NCI-H2029 treated with DMSO at 0.1 percent for 48 hours (cell line): ENCODE data around the gene MAP1S.

Experiments
- DNase-seq: peaks from one replicate; lab custom pipeline; 2025; lab: John Stamatoyannopoulos, UW

Gene MAP1S, protein sequence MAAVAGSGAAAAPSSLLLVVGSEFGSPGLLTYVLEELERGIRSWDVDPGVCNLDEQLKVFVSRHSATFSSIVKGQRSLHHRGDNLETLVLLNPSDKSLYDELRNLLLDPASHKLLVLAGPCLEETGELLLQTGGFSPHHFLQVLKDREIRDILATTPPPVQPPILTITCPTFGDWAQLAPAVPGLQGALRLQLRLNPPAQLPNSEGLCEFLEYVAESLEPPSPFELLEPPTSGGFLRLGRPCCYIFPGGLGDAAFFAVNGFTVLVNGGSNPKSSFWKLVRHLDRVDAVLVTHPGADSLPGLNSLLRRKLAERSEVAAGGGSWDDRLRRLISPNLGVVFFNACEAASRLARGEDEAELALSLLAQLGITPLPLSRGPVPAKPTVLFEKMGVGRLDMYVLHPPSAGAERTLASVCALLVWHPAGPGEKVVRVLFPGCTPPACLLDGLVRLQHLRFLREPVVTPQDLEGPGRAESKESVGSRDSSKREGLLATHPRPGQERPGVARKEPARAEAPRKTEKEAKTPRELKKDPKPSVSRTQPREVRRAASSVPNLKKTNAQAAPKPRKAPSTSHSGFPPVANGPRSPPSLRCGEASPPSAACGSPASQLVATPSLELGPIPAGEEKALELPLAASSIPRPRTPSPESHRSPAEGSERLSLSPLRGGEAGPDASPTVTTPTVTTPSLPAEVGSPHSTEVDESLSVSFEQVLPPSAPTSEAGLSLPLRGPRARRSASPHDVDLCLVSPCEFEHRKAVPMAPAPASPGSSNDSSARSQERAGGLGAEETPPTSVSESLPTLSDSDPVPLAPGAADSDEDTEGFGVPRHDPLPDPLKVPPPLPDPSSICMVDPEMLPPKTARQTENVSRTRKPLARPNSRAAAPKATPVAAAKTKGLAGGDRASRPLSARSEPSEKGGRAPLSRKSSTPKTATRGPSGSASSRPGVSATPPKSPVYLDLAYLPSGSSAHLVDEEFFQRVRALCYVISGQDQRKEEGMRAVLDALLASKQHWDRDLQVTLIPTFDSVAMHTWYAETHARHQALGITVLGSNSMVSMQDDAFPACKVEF

DNA sequence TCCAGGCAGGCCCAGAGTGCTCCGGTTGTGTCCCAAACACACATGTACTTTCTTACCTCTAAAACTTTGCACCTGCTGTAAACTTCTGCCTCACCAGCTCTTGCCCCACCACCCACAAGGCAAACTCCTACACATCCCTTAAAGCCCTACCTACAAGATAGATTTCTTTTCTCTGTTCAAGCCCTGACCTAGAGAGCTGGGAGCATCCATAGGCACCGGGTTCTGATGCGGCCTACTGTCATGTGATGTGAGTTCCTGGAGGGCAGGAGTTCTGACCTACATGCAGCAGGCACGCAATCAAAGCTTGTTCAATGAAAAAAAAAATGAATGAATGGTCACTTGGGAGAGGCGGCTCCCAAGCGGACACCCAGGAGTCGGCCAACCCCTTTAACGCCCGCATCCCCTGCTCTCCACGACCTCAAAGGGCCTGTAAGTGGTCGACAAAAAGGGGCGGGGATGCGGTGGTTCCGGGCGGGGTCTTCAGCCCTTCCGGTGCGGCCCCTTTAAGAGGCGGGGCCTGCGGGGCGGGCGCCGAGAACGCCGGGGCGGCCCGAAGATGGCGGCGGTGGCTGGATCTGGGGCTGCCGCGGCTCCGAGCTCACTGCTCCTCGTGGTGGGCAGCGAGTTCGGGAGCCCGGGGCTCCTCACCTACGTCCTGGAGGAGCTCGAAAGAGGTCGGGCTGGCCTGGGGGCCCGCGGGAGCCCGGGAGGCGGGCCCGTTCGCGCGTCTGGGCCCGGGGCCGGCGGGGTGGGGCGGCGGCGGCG, at the start of gene MAP1S:
TSS of gene MAP1S (plus strand) at position 534 of the 765 bp plus-strand sequence. CDS start at position 557, 23 bp downstream.
- peak; percentile 27 for DNase-seq

DNA sequence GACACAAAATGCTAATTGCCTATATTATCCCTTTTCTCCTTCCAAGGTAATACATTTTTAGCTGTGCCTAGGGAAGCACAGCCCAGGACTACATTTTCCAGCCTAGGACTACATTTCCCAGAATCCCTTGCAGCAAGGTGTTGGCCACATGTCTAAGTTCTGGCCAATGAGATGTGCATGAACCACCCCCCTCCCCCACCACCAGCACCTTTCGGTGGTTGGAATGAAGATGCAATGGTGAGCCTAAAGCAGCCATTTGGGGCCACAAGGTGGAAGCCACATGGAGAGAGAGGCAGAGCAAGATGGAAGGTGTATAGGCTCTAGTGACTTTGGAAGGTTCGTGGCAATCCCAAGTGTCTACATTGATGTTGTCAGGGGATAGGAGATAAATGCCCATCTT, 47.4 kb upstream of the MAP1S start:
- DNase-seq: no peak

DNA sequence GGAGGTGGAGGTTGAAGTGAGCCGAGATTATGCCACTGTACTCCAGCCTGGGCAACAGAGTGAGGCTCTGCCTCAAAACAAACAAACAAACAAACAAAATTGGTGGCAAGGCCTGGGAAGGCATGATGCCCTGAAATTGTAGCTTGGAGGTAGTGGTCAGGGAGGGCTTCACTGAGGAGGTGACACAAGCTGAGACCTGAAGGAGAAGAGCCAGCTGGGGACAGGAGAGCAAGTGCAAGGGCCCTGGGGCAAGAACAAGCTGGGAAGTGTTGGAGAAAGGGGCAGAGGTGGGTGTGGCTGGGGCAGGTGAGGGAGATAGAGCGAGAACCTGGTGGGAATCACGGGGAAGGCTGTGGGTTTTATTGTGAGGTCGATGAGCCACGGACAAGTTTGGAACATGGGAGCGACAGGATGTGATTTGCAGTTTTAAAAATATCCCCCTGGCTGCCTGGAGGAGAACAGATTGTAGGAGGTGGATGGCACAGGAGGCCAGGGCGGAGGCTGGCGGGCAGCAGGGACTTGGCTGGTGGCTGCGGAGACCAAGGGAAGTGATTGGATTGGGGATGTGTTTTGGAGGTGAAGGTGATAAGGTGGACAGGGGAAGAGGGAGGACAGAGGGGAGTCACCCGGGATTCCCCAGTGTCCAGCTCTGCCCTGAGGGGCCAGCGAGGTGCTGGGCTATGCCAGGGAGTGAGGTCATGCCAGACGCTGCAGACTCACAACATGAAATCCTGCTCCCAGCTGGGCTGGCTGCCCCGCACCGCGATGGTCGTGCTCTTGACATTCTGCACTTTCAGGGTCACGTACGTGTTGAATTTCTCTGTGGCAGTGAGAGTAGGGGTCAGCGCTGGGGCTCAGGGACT, 45.1 kb upstream of the MAP1S start:
- no peak for DNase-seq

DNA sequence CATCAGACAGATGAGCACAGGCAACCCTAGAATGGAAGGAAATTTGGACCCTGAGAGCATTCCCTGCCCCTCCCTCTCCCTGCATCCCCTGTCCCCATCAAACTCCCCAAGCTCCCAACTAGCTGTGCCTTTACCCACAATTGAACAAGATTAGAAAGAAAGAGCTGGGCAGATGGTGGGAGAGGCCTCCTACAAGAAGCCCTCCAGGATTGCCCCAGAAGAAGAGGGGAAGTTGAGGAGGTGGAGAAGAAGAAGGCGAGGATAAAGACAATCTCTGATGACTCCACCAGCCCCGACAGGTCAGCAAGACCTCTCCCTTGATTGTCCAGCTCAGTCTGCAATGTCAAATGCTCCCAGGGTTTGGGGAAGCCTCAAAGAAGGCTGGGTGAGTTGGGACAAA, 43.0 kb upstream of the MAP1S start:
- no peak for DNase-seq

DNA sequence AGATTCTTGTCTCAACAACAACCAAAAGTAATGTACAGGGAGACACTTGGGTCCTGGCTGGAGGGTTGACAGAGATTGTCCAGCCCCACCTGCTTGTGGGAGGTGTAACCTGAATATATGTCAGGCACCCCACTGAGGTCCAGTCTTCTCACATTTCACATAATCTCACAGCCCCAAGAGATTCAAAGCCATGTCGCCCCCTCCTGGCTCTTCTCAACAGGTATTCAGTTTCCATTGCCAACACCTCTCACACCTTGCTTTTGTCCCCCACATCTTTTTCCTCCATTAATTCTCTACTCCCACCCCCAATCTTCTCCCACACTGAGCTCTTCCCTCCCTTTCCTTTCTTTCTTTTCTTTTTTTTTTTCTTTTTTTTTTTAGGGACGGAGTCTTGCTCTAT, 42.3 kb upstream of the MAP1S start:
- DNase-seq: no peak

DNA sequence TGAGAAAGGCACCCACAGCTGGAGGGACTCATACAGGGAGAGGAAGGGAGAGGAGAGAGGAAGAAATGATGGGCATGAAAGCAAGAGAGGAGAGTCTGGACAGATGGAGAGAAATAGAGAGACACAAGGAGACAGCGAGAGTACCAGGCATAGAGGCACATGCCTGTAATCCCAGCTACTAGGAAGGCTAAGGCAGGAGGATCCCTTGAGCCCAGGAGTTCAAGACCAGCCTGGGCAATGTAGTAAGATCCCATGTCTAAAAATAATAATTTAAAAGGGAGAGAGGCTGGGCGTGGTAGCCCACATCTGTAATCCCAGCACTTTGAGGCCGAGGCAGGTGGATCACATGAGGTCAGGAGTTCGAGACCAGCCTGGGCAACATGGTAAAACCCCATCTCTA, 40.4 kb upstream of the MAP1S start:
- DNase-seq: no peak

DNA sequence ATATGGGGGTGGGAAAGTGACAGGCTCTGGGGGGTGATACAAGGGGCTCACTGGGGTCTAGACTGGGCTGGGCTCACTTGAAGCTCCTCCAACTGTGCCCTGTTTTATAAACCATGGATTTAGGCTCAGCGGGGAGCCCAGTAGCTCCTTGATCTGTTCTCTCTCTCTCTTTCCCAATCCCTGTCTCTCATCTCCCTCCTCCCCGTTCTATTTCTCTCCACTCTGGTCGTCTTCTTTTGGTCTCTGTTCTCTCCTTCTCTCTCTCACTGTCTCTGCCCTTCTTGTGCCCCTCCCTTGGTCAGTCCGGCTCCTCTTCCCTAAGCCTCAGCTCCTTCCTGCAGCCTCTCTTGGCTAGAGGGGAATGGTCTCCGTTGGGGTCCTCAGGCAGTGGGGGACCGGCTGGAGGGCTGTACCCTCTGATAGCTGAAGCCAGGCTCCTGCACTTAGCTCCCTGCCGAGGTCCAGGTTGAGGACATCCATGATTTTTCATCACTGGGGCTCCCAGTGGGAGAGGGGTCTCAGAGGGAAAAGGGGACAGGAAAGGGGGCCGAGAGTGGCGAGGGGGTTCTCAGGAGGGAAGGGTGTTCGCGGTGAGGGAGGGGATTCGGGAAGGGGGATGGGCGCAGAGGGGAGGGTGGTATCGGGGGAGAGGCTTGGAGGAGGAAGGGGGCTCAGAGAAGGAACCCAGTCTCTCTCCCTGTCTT, 39.6 kb upstream of the MAP1S start:
- no peak for DNase-seq

DNA sequence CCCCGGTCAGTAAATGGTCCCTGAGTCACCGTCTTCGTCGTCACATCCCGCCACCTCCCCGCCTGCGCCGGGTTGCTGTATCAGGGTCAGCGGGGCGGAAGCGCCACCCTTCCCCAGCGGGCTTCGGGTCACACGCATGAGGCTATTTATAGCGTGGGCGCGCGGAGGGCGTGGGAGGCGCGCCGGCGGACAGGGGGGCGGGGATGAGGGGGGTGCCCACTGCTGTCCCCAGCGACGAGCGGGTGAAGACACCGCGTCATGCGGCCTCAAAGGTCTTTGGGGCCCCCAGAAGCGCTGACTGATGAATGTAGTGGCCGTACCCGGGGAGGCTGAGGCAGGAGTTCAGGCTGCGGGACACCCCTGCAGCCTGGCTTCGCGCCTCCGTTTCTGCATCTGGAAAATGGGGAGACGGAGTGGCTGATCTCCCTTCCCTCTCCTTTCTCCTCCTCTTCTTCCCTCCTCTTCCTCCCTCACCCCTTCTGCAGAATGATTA, 39.0 kb upstream of the MAP1S start:
- no peak for DNase-seq

DNA sequence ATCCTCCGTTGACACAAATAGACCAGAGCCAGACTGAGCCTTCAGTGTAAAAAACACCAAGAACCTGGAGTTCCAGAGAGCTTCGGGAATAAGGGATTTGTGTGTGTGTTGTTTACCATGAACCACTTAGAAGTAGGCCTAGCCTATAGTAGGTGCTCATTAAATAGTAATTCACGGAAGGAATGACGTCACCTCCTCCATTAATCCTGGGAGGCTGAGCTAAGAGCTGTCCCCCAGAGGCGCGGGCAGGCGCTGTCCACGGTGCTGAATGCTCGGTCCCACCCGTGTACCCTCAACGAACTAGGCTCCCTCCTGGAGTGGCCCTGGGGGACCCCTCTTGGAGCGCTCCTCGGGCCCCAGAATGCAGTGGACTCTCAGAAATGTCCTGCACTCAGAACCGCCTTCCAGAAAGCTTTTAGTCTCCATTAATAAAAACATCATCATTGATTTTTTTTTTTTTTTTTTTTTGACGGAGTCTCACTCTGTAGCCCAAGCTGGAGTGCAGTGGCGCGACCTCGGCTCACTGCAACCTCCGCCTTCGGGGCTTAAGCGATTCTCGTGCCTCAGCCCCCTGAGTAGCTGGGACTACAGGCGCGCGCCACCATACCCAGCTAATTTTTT, 37.7 kb upstream of the MAP1S start:
- no peak for DNase-seq

DNA sequence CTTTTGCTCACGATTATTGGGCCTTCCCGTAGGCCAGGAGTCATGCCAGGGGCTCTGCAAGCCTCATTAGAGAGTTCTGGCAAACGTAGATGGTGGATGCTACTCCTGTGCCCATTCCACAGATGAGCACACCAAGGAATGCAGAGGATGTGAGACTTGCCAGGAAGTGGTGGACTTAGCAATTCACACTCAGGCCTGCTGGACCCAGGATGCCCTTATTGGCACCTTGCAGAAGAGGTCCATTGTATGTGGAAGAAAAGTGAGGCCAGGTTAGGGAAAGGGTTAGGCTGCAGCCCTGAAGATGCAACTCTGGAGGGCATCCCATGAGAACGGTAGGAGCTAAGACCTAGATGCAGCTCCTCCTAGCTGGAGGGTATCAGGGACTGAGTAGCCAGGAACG, 37.0 kb upstream of the MAP1S start:
- DNase-seq: no peak

DNA sequence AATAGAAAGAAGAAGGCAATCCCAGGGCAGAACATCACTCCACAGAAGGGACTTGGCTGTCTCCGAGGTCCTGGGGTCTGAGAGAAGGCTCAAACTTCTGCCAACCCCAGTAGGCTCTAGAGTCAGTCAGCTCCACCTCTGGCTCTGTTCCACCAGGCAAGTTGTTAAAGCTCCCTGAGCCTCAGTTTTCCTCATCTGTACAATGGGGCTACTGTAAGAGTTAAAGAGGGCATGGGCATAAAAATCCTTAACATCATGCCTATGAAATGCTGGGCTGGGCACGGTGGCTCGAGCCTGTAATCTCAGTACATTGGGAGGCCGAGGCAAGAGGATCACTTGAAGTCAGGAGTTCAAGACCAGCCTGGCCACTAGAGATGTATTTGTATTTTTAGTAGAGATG, 36.2 kb upstream of the MAP1S start:
- no peak for DNase-seq

DNA sequence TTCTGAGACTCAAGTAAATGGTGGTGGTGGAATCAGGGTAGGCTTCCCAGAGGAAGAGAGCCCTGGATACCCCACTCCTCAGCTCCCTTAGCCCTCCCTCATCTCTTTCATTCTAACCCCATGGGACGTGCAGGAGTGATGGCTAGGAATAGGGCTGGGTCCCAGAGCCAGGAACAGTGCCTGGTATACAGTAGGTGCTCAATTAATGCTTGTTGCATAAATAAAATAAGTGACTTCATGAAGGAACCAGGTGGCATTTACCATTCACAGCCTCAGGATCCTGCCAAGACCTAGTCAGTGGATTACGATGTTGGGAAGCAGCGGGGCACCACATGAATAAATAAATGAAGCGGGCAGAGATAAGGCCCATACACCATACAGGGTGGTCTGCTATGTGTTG, 35.0 kb upstream of the MAP1S start:
- DNase-seq: no peak

DNA sequence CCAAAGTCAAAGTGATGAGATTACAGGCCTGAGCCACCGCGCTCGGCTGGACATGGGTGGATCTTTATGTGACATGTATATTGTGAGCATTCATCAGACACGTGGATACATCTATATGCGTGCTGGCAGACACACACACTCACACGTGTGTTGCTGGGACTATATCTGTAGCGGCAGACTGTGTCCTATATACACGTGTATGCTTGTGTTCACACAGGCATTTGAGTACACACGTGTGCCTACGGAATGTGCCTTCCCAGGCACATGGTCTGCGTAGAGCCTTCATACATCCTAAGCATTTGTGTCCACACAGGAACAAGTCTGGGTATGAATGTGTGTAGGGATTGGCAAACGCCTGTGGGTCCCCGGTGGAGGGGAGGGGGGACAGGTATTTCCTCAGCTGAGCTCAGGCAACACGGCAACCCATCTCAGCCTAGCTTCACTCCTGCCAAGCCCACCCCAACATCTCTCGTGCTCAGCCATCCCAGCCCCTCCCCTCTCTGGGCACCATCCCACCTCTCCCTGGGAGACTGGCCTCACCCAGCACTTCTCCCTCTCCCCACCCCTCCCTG, 33.7 kb upstream of the MAP1S start:
- DNase-seq: no peak

DNA sequence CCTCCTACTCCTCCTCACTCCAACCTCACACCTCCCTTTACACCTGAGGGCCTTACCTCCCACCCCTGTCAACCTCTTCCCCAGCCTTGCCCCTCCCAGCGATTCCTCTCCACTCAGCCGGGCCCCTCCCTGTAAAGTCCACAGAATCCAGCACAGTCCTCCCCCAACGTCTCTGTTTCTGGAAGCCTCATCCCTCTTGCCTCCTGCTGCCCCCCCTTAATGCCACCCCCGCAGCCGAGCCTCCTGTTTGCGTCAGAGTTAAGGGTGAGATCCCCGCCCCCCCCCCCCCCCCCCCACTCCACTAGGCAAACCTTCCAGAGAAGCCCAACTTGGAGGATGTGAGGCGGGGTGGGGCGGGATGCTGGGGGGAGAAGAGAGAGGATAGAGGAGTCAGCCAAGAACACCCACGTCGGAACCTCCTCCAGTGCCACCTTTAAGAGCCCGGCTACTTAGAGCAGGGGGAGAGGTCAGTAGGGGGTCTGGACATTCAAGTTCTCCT, 33.2 kb upstream of the MAP1S start:
- DNase-seq: no peak

DNA sequence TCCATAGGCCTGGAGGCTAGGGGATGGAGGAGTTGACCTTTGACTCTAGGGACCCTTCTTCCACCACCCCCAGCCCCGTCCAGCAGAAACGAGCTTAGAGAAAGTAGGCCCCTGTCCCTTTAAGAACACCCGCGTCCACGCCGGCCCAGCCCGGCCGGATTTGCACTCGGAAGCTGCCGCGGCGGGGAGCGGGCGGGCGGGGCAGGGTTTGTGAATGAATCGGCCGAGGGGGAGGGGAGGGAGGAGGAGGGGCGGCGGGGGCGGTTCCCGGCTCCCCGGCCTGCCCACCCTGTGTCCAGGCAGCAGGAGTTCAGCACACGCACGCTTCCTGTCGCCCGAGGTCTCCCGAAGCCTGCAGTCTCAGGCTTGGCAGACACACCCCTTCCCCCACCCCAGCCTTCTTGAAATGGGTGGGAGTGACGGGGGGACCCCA, 32.7 kb upstream of the MAP1S start:
- peak; percentile 21 for DNase-seq

DNA sequence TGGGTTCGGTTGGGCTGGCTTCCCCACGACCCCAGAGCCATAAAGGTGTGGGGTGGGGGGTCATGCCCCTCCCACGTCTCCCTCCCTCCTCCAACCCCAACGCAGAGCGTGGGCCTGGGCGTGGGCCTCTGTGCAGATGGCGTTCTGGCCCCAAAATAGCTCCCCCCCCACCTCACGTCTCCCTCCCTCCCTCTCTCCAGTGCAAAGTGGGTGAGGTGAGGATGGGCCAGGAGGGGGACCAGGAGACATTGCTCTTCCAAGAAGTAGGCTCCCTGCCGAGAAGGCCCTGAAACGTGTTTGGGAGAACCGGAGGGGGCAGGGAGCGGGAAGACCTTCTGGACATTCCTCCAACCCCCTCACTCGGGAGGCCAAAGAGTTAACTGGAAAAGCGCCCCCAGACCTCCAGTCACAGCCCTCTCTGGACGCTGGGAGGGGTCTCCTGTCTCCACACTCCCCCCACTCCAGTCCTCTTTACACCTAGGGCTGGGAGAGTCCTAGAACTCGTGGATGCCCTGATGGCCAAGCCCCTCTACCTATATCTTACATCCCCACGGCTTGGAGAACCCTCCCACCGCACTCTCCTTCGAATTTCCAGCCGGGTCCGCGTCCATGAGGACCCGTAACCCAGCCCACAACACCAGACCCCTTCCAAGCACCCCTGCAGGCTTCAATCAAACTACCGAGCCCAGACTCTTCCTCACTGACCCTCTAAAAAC, 32.0 kb upstream of the MAP1S start:
- no peak for DNase-seq

DNA sequence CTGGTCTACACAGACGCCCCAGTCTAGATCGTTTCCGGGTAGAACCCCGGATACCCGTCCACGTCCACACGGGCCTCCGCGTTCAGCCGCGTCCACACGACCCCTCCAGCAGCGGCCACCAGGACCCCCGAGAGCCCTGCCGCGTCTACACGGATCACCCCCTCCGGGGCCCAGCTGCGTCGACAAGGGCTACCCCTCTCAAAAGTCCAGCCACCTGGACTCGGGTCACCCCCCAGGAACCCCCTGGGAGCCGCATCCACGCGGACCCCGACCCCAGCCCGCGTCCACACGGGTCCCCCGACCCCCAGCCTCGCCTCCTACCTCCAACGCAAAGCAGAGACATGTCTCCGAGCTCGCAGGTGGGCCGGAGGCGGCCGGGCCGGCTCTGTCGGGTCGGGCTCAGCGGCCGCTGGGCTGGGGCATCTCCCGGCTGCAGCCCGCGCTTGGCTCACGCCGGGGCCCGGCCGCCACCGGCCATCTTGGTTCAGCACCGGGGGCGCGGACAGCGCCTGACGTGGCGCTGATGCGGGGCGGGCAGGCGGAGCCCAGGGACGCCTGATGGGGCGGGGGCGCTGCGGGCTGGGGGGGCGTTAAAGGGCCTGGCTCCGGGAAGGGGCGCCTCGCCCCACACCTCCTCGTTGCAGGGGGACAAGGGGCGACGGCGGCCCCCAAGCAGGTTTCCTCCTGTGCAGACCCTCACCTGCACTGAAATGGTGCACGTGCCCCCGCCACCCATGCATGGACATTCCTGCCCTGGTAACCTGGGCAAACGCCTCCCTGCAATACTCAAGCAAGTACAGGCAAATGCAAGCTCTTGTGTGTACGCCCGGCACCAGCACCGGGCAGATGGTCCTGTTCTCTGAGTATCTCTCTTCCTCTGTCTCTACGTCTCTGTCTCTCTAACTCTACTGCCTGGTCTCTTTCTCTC, 31.2 kb upstream of the MAP1S start, which contains the start of gene UNC13A:
TSS of gene UNC13A (minus strand) at position 498 of the 928 bp plus-strand sequence. CDS start at position 343, 155 bp downstream.
- no peak for DNase-seq
